ENCODE data around the gene NSF. TPM values are rescaled to one million over a fixed set of nuclear protein-coding genes. Genes with fewer than 3 reads are reported as not detected.

NSF gene
- total RNA-seq, 4 donors from 2014 or later: 14.9 to 31.8 (median 18.7) TPM

DNA sequence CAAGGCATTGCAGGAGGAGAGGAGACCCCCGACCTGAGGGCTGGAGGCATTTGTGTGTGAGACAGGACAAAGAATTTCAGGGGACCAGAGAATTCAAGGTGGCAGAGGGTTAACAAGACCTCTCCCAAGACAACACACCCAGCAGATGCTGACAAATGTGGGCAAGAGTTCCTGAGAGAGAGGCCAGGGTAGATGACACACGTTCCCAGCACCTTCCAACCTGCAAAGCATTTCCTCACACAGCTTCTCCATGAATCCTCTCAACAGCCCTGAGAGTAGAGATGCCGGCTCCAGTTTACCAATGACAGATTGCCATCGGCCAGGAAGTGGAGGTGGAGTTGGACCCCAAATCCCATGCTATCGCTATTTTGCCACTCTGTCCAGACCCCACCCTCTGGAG lies 203.1 kb downstream of the NSF start:
- 66 to 70% methylated on average over 5 of the region's 5 CpGs for WGBS, 2 donors
- no peak for DNase-seq (ENCODE audit: low spot score in 2 of 2)
- Histone ChIP-seq H3K9me3 (peaks cover 0 to 14% (median 0%) of the 10 kb centered on the region in 4 donors), H3K4me1 (no peaks in the 10 kb centered on the region), H3K27me3 (peaks cover 0 to 38% of the 10 kb centered on the region in 2 donors), H3K4me3 (no peak overlapping the region), H3K36me3 (no peaks in the 10 kb centered on the region), H3K27ac (no peak overlapping the region)
- no peak for TF ChIP-seq EP300 (IDR thresholded peaks at IDR 0.05)
- no peak for TF ChIP-seq POLR2A (IDR thresholded peaks at IDR 0.05)
- TF ChIP-seq, protein P1, sequence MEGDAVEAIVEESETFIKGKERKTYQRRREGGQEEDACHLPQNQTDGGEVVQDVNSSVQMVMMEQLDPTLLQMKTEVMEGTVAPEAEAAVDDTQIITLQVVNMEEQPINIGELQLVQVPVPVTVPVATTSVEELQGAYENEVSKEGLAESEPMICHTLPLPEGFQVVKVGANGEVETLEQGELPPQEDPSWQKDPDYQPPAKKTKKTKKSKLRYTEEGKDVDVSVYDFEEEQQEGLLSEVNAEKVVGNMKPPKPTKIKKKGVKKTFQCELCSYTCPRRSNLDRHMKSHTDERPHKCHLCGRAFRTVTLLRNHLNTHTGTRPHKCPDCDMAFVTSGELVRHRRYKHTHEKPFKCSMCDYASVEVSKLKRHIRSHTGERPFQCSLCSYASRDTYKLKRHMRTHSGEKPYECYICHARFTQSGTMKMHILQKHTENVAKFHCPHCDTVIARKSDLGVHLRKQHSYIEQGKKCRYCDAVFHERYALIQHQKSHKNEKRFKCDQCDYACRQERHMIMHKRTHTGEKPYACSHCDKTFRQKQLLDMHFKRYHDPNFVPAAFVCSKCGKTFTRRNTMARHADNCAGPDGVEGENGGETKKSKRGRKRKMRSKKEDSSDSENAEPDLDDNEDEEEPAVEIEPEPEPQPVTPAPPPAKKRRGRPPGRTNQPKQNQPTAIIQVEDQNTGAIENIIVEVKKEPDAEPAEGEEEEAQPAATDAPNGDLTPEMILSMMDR (IDR thresholded peaks at IDR 0.05): no peak

DNA sequence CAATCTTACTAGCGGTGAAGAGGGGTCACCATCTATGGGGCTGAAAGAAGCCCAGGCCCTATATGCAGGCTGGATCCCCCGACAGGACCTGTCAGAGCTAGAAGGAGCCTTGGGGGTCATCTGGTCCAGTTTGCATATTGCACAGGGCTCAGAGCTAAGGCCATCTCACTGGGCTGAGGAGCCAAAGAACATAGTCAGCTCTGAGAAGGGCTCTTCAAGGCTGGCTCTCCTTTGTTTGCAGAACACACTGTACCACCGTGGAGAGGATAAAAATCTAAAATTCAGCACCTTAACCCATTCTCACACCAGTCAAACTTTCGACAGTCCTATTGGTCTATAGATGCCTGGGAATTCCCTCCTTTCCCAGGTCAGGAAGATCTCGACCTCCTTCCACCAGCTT lies 203.8 kb downstream of the NSF start:
- DNase-seq (ENCODE audit: low spot score in 2 of 2): no peak
- peaks cover 0 to 38% of the 10 kb centered on the region in 2 donors for H3K27me3 ChIP-seq
- H3K4me3 ChIP-seq: no peak overlapping the region
- H3K4me1 ChIP-seq: no peaks in the 10 kb centered on the region
- 68 to 70% methylated on average over 5 of the region's 5 CpGs for WGBS, 2 donors
- H3K27ac ChIP-seq: no peak overlapping the region
- TF ChIP-seq, protein P1 (IDR thresholded peaks at IDR 0.05): no peak
- H3K36me3 ChIP-seq: no peaks in the 10 kb centered on the region
- peaks cover 0 to 8% (median 0%) of the 10 kb centered on the region in 4 donors for H3K9me3 ChIP-seq

DNA sequence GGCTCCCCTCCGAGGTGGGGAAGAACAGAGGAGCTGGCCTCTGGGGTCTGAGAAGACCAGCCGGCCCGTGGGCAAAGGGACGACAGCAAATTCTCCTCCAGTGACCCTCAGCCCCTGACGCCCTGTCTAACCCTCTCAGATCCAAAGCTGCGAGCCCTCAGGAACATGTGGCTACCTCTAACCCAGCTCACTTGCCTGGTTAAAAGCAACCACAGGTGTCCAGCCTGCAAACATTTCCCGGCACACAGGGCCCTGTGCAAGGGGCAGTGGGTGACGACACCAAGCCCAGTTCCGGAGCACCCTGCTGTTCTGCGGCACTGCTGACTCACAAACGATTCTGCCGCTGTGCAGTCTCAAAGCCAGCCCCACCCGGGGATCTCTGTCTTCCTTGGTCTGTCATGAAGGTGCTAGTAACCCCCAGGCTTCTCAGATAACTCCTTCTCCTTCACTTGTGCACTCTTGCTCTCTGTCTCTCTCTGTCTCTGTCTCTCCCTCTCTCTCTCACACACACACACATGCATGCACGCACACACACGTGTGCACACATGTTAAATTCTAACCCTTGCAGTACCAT lies 205.0 kb downstream of the NSF start:
- Histone ChIP-seq H3K4me1 (no peaks in the 10 kb centered on the region), H3K36me3 (no peaks in the 10 kb centered on the region), H3K27me3 (peaks cover 0 to 32% of the 10 kb centered on the region in 2 donors), H3K9me3 (no peaks in the 10 kb centered on the region), H3K27ac (no peak overlapping the region), H3K4me3 (no peak overlapping the region)
- TF ChIP-seq POLR2A (IDR thresholded peaks at IDR 0.05) (no peak), EP300 (IDR thresholded peaks at IDR 0.05) (no peak)
- TF ChIP-seq, protein P1 (IDR thresholded peaks at IDR 0.05): no peak
- WGBS, 2 donors: 58 to 68% methylated on average over 14 to 15 of the region's 15 CpGs
- DNase-seq (ENCODE audit: low spot score in 2 of 2): no peak

DNA sequence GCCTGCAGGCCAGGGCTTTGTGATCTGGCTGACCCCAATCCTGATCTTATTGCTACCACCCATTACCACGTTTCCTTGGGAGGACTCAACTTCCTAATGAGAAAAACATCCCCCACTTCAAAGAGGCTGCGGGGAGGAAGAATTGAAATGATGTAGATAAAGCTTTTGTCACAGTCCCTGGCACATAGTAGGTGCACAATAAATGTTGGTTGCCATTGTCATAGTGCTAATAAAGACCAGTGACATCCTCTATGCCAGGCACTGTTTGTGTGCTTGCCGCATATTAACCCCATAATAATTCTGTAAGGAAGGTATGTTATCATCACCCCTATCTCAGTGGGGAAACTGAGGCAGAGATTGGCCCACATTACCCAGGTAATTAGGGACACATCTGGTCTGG lies 205.6 kb downstream of the NSF start:
- WGBS, 2 donors: 54 to 70% methylated on average over 3 of the region's 3 CpGs
- H3K36me3 ChIP-seq: no peaks in the 10 kb centered on the region
- DNase-seq (ENCODE audit: low spot score in 2 of 2): no peak
- H3K27ac ChIP-seq: no peak overlapping the region
- H3K27me3 ChIP-seq: peaks cover 0 to 32% of the 10 kb centered on the region in 2 donors
- no peak overlapping the region for H3K4me3 ChIP-seq
- H3K9me3 ChIP-seq: no peaks in the 10 kb centered on the region
- H3K4me1 ChIP-seq: no peaks in the 10 kb centered on the region
- TF ChIP-seq EP300 (IDR thresholded peaks at IDR 0.05) (no peak), POLR2A (IDR thresholded peaks at IDR 0.05) (no peak)
- TF ChIP-seq, protein P1 (IDR thresholded peaks at IDR 0.05): no peak

DNA sequence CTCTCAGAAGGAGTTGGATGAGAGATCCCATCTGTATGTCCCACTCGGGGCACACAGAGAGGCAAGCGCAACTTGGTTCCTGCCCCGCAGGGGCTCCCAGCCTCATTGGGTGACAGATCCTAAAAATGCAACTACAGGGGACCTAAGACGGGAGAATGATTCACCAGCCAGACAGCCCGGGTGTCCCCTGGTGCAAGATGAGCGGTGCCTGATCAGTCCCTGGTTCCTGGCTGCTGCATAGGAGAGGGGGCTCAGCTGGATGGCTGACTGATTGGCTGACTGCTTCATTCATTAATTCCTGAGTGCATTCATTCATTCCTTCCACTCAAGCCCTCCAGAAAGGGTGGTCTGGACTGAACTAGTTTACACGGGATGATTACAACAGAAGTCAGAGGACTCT lies 206.1 kb downstream of the NSF start:
- H3K36me3 ChIP-seq: no peaks in the 10 kb centered on the region
- no peaks in the 10 kb centered on the region for H3K4me1 ChIP-seq
- no peaks in the 10 kb centered on the region for H3K9me3 ChIP-seq
- no peak overlapping the region for H3K4me3 ChIP-seq
- H3K27ac ChIP-seq: no peak overlapping the region
- peaks cover 0 to 32% of the 10 kb centered on the region in 2 donors for H3K27me3 ChIP-seq
- WGBS, 2 donors: 56 to 77% methylated on average over 5 to 7 of the region's 7 CpGs
- TF ChIP-seq, protein P1 (IDR thresholded peaks at IDR 0.05): no peak
- TF ChIP-seq EP300 (IDR thresholded peaks at IDR 0.05) (no peak), POLR2A (IDR thresholded peaks at IDR 0.05) (no peak)
- no peak for DNase-seq (ENCODE audit: low spot score in 2 of 2)
